GM12801 (cell line): ENCODE measurements around the gene HOMER3.

Experiments used
- TF ChIP-seq, protein P1 (sequence below): IDR thresholded peaks from one replicate; pipeline ENCODE4 v1.5.1; 2011; ENCODE audit warnings: control low read depth; ENCODE audit not compliant: insufficient read length; ENCODE audit errors: extremely low read depth

HOMER3 gene

DNA sequence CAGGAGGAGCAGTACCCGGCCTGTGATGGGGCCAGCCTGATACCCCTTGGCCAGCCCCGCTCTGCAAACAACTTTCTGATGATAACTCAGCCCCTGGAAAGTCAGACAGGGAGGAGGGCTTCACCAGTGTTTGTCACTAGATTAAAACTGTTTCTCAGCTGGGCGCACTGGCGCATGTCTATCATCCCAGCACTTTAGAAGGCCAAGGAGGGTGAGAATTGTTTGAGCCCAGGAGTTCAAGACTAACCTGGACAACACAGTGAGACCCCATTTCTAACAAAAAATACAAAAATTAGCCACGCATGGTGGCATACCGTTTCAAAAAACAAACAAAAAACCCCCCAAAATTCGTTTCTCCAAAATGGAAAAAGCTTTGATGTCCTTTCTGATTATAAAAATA lies 39.5 kb downstream of the HOMER3 start:
- TF ChIP-seq, protein P1, sequence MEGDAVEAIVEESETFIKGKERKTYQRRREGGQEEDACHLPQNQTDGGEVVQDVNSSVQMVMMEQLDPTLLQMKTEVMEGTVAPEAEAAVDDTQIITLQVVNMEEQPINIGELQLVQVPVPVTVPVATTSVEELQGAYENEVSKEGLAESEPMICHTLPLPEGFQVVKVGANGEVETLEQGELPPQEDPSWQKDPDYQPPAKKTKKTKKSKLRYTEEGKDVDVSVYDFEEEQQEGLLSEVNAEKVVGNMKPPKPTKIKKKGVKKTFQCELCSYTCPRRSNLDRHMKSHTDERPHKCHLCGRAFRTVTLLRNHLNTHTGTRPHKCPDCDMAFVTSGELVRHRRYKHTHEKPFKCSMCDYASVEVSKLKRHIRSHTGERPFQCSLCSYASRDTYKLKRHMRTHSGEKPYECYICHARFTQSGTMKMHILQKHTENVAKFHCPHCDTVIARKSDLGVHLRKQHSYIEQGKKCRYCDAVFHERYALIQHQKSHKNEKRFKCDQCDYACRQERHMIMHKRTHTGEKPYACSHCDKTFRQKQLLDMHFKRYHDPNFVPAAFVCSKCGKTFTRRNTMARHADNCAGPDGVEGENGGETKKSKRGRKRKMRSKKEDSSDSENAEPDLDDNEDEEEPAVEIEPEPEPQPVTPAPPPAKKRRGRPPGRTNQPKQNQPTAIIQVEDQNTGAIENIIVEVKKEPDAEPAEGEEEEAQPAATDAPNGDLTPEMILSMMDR, result no peak

DNA sequence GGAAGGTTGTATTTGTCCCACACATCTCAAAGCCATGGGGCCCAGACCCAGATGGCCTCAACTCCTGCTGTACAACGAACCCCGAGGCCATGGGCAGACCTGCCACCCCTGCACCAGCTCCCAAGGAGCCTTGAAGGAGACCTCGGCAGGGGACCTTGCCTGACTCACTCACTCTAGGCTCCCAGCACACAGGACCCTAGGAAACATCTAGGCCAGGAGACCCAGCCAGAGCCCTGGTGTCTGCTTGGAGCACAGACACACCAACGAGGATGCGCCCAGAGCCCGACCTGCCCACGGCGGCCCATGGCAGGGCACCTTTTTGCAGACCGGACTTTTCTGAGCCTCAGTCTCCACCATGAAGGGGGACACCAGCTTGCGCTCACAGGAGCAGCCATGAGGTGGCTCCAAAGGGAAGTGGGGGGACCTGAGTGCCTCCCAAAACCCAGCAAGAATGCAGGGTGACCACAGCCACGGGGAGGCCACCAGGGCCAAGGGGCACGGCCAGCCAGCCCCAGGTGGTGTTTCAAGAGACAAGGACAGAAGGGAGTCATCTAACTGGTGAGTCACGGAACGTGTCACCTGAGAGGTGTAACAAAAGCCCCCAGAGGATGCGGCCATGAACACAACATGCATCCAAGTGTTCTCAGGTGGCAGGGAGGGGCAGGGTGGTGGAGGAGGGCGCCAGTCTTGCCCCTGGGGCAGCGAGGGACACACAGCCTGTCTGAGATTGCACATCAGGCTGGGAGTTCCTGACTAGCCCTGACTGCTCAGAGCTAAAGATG lies 40.1 kb downstream of the HOMER3 start:
- TF ChIP-seq, protein P1, result no peak

DNA sequence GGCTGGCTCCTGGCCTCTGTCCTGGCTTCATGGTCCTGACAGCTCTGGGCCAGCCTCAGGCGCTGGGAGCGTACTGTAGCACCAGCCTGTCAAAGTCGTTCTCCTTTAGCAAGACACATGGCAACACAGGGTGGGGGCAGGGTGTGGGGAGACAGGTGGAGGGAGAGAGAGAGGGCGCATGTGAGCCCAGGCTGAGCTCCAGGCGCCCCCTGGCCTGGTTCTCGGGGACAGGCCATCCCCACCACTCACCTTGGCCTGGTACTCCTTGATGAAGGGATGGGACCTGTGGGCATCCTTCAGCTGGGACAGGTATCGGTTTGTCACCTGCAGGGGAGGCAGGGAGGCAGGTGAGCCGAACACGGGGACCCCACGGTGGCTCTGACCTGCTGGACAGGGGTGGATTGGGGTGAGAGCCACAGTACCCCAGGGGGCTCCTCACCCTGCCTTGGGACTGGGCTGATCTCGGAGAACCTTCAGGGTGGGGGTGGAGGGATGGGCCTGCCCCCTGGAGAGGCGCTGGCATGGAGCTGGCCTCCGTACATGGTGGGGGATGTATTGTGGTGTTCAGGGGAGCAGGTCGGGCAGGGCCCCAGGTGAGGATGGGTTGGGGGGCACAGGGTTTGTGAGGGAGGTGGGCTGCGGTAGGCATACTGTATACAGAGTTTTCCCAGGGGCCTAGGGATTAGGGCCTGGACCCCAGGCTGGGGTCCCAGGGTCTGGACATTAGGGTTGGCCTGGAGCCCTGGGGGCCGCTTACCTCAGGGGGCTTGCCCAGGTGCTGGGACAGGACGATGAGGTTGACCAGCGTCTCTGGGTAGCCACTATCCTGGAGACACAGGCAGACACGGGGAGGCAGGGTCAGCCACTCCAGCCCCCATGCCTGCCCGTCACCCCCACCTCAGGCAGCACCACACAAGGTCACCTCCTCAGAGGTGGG lies 41.1 kb downstream of the HOMER3 start:
- TF ChIP-seq, protein P1, result no peak

DNA sequence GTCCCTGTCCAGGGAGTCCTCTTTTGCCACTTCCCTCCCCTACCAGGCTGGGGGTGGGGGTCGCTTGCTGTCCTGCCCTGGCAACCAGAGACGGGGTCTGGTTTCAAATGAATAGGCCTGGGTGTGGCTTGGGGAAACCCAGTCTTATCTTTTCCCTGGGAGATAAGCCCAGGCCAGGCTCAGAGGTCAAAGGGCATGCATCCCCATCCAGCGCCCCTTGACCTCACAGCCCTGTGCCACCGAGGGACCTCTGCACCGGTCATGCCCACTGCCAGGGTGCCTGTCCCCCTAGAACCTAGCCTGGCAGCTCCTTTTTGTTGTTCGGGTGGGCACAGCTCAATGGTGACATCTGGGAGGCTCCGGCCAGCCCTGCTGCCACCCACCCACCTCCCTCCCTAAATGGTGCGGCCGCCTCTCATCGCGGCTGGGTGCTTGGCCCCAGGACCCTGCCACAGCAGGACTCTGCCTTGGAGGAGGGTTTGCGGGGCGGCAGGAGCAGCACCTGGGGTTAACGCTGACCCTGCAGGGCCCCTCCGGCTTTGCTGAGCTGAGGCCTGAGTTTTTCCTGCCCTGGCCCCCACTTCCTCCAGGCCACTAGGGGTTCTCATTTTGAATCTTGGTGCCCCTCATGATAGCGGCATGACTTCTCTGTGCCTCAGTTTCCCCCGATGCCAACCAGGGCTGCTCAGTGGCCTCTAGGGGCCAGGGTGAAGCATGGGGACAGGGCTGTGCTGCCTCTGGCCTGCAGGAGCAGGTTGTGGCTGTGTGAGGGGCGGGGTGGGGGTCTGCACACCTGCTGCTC lies 42.2 kb downstream of the HOMER3 start:
- TF ChIP-seq, protein P1, result no peak

DNA sequence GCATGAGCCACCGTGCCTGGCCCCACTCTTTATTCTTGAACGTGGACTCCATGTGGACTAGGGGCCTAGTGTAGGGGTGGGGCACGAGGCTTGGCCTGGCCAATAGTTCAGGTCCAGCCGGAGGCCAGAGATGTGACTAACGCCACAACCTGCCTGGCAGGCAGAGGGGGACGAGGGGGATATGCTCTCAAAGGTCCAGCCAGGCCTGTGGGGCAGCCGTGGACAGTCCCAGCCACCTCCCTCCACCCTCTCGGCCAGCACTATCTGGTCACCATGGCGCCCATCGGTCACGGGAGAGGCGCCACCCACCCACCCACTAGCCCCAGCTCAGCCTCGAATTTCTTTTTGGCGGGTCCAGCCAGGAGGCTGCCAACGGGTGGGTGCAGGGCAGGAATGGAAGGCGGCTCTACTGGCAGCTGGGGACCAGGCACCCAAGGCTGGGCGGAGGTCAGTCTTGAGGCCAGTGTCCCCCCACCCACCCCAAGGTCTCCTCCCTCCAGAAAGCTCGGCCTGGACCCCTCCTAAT lies 42.9 kb downstream of the HOMER3 start:
- TF ChIP-seq, protein P1, result no peak

DNA sequence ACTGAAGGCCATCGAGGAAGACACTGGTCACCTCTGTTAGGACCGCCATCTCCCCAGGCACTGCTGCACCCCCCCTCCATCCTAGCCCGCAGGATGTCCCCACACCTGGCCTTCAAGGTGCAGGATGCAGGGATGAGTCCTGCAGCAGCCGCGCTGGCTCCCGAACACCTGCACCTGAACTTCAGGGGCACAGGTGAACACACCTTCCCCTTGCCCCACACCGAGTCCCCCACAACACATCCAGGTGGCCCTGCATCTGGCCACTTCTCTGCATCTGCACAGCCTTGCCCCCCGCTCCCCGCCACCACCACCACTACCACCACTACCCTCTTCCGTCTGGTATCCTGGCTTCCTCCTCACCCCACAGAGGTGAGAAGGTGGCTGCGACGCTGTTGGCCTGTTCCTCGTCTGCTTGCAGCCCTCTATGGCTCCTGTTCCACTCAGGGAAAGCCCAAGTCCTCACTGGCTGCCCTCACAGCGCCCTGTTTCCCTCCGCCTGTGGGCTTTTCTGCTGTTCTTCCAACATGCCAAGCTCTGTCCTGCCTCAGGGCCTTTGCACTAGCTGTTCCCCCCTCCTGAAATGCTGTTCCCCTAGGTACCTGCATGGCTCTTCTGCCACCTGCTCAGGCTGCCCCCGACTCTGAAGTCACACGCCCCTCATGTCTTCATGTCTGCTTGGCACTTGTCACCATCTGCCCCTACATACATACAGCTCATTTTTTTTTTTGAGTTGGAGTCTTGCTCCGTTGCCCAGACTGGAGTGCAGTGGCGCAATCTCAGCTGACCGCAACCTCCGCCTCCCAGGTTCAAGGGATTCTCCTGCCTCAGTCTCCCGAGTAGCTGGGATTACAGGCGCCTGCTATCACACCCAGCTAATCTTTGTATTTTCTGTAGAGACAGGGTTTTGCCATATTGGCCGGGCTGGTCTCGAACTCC lies 43.7 kb downstream of the HOMER3 start:
- TF ChIP-seq, protein P1, result no peak
